HT-29 (cell line): Measurements from ENCODE around the gene MAN1C1. TPM values are rescaled to one million over a fixed set of nuclear protein-coding genes. Genes with fewer than 3 reads are reported as not detected.

ENCODE experiments used
- DNase-seq: peaks from one replicate; pipeline ENCODE4 v3.0.0-alpha.2; 2015; ENCODE audit warnings: low spot score
- total RNA-seq: library from RNA; depleted of rRNA; stranded (reverse); fragments of >200 nt; shearing (Covaris generic); gene quantifications from 2 replicates; pipeline ENCODE4 v1.2.3, GENCODE V29; 2014

Gene MAN1C1
- total RNA-seq, 1 experiment from 2014 or later, result 0.28 TPM

DNA sequence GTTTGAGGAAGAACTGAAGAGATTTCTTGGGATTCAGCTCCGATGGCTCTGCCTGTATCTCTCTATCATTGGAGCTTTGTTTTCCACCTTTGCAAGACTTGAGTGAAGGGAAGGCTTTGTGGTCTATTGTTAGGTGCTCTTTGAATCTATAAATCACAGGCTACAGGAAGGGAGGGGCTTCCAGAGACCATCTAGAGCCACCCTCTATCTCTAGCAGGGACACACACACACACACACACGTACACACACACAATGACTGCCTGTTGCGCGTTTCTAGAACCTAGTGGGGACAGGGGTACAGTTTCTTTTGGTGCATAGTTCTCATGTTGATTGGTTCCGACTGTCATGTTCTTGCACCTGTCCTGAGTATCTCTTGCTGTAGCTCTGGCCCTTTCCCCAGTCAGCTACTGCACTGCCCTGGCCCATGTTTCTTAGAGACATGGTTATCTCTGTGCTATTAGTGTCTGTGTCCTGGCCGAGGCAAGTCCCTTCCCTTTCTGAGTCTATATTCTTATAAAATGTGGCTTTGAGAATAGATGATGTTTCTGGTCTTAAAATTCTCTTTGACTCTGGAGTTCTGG, 60.7 kb downstream of the MAN1C1 start:
- no peak for DNase-seq

DNA sequence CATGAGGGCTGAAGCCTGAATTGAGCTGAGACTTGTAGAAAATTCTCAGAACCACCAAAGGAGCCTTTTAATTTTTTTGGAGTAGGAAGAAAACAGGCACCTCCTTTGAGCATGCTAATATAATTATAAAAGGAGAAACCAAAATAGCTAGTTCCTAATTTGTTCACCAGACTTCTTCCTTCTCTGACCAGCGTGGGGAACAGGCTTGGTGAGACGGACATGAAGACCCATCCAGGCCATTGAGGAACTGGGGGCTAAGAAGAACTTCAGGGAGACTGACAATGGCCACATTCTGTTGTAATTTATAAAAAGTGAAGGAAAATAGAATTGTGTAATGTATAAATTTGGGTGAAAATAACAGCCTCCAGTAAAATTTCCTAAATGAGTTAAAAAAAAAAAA, 62.6 kb downstream of the MAN1C1 start:
- no peak for DNase-seq

DNA sequence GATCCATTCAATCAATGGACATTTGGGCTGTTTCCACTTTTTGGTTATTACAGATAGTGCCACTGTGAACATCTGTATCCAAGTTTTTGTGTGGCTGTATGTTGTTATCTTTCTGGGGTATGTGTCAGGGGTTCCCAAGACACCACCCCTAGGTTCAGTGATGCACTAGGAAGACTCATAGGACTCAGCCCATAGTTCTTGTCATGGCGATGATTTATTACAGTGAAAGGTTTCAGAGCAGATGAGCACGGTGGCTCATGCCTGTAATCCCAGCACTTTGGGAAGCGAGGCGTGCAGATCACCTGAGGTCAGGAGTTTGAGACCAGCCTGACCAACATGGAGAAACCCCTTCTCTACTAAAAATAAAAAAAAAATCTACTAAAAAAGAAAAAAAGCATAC, 64.1 kb downstream of the MAN1C1 start:
- no peak for DNase-seq

DNA sequence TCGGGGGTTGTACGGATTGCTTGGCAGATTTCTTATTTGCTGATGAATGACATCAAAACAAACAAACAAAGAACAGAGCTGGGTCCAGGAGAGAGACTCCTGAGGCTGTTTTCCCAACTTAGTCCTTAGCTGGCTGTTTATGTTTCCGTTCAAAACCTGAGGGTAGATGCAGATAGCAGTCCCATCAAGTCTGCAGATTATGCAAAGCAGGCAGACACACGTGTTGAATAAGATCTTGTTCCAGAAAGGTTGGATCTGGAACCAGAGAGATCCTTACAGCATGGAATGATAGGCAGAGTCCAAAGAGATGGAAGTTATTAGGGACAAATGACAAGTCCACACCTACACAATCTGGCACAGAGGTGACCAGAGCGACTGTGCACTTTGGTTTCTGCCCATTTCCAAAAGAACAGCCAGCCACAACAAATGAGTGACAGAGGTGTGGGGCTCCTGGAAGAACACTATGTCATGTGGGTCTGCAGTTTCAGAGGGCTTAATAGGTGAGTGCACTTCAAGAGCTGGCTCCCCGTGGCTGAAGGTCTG, 65.5 kb downstream of the MAN1C1 start:
- DNase-seq, result no peak

DNA sequence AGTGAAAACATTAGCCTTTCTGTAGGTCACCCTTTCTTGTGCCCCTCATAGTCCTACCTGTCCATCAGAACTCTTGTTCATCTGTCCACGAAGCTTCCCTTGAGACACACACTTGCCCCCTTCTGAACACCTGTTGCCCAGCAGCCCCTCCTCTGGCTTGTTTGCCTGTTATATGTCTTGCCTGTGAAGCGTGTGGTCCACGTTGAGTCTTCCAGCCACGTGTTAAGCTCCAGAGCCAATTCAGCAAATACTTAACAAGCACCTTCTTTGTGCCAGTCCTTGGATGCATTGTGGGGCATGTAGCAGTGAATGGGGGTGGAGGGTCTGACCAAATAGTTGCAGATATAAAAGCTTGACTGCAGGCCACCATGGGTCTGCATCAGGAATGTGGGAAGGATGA, 66.6 kb downstream of the MAN1C1 start:
- no peak for DNase-seq

DNA sequence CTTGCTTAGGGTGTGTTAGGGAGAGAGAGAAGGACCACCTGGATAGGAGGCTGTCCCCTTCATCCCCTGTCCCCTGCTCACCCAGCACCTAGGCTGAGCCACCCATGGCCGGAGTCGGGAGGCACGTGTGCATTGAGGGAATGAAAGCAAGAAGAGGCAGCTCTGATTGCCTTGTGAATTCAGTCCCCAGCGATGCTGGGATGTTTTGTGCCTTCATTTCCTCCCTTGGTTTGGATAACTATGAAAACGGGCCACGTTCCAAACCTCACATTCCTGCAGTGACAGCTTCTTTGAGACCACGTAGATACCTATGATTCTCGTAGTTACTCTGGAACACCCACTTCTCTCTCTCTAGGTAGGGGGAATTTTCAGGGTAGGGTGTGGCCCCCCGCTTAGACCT, 67.1 kb downstream of the MAN1C1 start:
- DNase-seq, result no peak

DNA sequence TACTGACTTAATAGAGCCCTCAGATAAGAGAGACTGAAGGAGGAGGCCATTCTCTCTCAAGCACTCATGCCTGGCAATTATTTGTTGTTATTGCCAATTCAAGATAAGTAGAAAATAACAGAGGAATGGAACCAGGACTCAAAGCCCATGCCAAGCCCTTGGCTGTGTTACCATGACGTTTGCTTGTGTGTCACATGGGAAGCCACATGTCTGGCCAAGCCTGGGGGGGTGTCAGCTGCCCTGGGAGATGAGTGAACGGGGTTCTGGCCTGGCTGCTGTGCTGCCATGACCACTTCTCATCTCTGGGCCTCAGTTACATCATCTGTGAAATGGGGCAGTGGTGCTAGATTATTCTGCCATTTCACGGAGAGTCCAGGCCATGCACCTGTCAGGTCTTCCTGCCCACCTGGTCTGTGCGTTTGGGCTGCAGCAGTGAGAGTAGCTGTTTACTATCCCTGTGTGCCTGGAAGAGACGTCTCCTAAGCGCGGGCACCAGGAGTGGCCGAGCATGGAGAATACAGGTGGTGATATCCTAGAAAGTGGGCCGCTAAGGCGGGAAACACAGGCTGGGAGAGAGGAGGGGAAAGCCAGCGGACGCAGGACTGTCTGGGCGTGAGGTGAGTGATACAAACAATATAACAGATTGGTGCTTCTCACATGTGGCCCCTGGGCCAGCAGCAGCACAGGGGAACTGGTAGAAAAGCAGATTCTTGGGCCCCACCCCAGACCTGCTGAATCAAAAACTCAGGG, 67.8 kb downstream of the MAN1C1 start:
- DNase-seq, result no peak

DNA sequence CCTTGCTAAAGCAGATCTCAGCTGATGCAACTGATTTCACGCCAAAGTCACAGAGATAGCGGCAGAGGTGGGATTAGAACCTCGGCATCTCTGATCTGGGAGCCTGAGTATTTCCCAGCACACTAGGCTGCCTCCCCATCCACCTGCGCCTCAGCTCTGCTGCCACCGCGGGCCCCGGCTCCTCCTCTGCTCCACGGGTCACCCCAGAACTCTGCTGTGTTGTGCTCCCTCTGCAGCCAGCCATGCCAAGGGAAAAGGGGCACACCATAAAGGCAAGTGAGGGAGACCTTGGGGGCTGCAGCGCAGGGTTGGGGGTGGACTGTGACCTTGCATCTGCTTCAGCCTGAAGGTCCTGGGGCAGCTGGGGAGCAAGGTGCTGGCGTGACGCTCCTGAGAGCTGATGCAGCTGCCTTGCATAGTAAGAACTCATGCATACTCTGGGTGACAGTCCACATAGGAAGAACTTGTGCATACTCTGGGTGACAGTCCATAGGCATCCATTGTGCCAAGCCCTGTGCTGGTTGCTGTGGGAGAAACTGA, 68.7 kb downstream of the MAN1C1 start:
- no peak for DNase-seq

DNA sequence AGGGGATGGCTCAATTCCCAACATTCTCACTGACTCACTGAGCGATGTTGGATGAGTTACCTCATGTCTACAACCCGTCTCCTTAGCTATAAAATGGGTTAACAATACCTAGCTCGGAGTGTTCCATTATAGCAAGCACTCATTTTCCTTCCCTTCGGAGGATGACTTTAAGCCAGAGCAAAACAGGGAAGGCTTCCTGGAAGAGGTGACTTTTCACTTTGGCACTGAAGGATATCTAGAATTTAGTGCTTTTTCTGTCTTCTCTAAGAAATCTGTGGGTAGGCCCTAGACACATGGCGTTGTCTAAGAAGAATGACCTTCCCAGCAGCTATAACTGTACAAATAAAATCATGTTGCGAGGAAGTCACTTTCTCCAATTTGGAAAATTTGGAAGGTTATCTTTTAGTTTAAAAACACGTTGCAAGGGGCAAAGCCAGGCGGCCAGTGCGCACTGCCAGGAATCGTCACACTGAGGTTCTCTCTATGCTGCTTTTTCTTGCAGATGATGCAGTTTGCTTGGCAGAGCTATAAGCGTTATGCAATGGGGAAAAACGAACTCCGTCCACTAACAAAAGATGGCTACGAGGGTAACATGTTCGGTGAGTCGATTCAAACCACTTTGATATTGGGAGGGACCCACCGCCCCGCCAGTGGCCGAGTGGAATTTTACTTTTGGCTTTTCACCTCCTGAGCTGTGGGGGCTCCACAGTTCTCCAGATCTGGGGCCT, 69.5 kb downstream of the MAN1C1 start:
- no peak for DNase-seq

DNA sequence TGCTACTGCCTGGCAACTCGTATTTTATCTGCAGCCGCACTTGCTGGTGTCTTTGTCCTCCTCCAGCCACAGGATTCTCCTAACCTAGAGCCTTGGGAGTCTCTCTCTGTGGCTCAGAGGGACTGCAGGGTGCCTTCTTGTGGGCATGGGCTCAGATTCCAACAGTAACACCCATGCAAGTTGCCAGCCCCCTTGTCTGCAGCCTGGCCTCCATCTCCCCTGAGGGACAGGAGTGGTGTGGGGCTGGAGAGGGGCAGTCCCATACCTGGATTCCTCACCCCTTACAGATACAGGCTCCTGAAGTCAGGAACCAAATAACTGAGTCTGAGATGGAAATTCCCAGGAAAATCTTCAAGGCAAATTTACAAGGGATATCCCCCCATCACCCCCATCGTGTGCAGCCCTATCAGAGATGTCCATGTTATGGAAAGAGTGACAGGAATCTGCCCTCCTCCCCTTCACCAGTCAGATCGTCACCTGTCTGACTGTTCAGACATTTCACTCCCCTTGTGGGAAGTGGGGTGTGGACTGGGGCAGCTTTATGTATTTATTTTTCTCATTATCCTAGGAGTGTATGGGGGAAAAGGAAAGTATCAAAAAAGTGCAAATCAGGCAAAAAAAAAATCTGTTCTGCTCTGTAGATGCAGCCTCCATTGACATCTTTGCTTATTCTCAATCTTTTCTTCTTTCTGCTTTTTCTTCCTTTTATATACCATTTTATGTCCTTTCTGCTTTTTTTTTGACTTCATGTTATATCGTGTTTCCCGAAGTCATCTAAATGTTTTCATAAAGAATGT, 70.8 kb downstream of the MAN1C1 start:
- no peak for DNase-seq

DNA sequence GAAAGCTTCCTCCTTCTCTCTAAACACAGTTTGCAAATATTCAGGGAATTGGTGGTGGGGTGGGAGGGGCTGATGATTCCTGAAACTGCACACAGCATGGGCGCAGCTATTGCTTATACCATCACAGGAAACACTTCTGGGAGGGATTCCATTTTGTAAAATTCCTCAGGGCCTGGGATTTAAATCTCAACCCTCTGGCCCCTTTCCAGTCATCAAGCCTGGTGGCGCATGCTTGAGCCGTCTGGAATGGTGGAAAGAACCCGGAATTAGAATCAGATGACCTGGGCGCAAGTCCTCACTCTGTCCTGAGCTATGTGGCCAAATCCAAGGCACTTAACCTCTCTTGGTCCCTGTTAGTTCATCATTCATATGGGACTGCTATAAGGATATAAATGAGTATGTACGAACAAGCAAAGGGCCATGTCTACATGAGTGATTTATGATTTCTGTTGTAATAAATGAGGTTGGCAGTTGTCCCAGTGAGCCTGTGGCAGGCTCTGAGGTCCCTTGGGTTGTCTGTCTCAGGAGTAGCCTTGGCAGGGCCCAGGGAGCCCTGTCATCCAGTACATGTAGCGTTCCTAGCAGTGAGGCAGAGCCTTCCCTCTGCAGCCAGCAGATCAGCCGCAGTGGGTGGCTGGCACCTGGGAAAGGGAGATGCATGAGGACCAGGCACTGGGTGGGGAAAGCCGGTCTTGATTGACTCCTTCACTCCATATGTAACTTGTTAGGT, 72.0 kb downstream of the MAN1C1 start:
- peak; percentile 48 for DNase-seq

DNA sequence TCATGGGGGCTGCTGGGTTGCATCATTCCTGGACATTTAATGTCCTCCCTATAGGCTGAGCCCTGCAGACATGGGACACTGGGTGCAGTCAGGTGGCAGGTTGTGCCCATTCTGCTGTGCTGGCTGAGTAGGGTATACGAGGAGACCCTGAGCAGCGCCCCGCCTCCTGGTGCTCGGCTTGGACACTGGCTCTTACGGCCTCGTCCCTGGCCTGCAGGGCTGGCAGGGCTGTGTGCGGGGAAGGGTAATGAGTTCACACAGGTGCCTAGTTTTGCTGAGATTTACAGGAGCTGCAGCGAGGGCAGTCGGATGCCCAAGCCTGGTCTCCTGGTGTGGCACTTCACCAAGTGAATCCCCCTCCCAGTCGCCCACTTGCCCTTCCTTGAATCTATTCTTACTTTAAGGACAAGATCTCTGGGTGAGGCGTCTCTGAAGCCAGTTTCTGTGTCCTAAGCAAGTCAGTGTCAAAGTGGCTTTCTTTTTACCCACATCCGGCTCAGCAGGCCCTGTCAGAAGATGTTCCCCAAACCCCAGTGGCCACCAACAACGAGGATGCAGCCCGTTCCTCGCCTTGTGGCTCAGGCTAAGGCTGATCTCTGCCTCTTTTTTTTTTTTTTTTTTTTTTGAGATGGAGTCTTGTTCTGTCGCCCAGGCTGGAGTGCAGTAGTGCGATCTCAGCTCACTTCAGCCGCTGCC, 73.2 kb downstream of the MAN1C1 start:
- no peak for DNase-seq

DNA sequence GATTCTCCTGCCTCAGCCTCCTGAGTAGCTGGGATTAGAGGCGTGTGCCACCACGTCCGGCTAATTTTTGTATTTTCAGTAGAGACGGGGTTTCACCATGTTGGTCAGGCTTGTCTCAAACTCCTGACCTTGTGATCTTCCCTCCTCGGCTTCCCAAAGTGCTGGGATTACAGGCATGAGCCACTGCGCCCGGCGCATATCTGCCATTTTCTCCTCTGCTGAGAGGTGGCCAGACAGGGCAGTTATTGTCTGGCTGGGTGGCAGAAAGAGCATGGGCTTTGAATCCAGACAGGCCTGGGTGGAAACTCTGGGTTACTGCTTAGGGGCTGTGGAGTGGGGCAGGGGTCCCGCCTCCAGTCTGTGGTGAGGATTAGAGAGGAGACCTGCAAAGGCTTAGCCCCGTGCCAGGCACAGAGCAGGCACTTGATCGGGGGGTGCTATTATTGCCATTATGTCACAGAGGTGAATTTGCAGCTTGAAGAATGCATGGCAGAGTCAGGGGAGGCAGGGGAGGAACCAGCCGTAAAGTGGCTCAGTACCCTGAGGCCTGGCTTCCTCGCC, 73.9 kb downstream of the MAN1C1 start:
- DNase-seq, result no peak

DNA sequence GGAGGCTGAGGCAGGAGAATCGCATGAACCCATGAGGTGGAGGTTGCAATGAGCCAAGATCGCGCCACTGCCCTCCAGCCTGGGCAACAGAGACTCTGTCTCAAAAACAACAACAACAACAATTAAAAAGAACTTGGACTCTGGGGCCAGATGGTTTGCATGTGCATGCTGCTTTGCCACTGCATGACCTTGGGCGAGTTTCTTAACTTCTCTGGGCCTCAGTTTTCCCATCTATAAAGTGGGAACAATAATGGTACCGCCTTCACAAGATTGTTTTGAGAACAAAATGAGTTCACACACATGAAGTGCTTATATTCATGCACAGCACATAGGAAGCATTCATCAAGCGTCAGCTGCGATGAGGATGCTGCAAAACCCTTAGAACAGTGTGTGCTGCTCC, 74.6 kb downstream of the MAN1C1 start:
- no peak for DNase-seq

DNA sequence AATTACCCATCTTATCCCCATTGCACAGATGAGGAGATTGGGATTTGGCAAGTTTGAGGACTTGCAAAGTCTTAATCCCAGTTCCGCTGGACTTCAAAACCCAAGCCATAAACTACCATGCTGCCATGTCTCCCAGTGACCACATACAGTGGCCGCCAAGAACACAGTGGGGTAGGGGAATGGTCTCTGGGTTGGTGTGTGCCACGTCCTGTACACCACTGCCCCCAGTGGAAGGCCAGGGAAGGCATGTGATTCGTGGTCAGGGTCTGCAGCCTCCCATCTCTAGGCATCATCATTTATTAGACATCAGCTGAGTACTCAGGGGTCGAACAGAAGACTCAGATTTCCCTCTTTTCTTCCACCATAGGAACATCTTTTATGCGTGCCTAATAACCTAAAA, 76.0 kb downstream of the MAN1C1 start:
- DNase-seq, result no peak

DNA sequence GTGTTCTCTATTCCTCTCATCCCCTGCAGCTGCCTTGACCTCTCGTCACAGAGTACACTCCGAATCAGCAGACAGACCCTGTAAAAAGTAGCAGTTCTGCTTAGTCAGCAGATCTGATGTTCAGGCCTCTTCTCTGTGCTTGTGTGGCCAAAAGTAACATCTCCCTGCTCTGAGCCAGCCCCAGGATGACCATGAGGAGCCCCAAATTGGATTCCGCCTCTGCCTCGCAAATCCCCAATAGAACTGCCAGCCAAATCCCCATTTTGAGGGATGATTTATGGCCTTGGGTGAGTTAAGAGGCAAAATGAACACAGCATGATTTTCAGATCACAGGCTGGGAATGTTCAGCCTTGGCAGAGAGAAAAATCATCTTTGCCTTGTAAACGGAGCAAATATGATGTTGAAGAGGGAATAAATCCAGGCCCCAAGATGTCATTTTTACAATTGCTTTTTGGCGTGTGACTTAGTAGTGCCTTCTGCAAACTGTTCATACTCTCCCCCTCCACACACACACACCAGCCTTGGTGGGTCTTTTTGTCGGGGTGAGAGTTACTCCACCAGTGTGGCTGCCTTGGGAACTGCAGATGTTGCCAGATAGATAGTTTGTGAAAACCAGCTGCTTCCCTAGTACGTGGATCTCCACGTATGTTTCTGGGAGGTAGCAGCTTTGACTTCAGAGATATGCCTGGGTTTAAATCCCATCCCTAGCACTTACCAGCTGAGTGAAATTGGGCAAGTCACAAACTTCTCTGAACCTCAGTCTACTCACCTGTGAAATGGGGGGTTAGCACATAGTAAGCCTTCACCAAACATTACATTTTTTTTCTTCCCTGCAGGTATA, 77.8 kb downstream of the MAN1C1 start:
- no peak for DNase-seq

DNA sequence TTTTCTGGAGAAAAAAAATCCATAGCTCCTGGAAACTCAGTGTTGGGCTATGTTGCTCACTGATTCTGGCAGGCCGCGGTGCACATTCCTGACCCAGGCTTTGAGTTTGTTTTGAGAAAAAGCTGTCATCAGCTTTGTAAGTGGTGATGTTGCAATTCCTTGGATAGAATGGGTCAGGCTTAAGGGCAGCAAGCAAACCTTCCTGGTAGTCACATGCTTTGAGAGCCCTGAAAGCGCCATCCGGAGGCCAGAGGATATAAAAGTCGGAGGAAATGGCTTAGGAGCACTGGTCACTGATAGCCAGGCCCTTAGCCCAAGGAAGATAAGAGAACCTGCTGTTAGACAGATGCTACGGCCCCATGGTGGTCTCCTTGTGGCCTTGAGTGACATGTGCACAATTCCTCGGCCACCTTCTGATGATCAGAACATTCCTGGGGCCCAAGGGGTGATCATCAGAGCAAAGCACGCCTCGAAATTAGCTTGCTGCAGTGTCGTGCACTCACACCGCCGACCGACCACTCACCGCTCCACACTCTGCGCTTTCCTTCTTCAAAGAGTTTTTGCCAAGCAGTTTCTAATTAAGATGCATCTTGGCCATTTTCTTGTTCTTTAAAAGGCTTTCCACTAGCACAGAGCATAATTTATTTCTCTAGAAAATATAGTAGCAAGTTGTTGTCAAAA, 78.6 kb downstream of the MAN1C1 start:
- DNase-seq, result no peak

DNA sequence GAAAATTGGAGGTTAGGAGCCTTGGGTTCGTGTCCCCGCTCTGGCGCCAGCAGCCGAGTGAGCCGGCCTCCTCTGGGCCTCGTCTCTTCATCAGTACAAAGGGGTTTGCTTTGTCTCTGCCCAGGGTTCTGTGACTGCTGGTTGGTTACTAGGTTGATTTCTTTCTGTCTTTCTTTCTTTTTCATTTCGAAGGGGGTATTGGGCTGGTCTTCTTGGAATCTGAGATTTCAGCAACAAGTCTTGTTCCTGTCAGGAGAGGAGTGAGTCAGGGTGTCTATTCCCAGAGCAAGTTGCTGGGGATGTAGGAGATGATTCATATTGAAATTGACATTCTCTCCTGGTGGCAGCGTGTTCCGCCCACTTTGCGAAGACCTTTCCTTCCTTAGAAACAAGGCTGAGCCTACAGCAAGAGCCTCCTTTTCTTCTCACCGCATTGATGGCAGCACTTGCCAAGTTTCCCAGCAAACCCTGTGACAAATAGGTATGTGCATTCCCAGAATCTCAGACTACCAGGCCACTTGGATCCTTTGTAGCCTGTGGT, 79.2 kb downstream of the MAN1C1 start:
- no peak for DNase-seq
